ENCODE results near the gene GABRR2.
A peak's percentile ranks its signal among the peaks of the same experiment; 100 is the strongest.

The GABRR2 gene

DNA sequence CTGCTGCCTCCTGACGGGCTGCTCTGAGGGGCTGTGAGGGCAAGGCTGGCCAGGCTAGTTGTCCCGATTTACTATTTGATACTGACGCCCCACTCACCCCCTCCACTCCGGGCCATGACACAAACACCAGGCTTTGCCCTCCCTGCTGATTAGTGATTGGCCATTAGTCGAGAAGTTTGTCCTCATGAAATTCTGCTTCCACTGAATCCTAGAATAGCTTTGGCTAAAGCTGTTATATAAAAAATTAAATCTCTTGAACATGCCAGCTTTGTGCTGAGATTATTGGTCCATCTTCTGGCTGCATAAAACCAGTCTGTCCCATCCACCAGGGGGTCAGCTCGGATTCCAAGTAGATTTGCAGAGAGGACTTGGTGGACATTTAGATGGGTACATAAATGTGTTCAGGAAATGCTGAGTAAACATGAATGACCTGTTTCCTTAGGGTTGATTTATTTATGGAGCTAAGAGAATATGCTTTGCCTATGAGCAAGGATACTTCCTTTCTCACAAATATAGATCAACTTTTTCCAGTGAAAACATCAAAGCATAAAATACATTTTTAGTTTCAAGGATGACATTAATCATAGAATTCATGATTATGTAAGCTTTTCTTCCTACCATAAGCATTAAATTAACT lies at the start of gene GABRR2:
TSS of gene GABRR2 (minus strand) at position 51 of the 637 bp plus-strand sequence. CDS start 134 bp downstream, outside the sequence.
- no peak for DNase-seq

DNA sequence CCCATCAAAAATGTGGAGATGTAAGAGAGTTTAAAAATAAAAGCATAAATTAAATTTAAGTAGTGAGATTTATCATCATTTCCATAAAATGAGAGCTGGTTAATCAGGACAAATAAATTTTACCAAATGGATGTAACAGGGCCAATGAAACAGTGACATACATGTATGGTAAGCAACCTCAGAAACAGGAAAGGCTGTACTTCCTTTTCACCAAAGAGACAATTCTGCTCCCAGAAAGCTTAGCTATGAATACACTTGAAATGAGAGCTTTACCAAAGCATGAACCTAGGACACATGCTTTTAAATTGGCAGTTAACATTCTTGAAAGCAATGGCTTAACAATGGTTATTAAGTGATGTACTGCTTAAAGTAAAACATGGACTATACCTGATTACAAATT lies 49.5 kb upstream of the GABRR2 start:
- no peak for DNase-seq

DNA sequence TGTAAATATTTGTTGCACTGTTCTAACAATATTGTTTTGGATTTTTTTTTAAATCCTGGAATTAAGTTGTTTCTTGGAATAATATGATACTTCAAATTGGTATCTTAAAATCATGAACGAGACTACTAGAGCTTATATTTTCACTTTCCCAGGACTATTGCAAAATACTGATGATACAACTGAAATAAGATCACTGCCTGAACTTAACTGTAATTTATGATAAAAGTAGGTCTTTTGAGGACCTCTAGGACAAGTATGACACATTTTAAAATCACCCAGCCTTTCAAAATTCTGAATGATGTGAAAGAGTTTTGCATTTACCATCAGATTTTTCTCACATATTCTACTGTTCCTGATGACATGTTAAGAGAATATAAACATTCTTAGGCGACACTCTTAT lies 46.1 kb upstream of the GABRR2 start:
- no peak for DNase-seq

DNA sequence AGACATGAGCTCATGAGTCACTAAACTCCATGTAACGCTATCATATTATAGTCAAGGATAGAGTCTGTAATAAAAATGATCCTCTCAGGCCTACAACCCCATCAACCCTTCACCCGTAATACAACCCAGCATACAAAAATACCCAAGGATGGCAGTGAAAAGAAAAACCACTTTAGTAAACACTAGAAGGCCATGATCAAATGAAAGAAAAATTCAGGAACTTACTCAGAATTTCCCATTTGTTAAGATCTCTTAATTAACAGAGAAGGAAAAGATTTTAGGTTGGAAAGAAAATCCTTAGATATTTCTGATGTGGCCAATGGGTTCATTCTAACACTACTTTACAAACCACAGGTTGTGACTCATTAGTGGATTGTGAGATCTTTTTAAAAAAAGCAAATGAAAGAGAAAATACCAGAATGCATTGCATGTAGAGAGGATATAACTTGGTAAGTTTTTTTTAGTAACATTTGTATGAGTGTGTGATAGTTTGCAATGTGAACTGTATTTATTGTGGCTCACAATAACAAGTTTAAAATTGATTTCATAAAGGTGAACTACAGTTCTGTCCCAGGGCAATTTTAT lies 45.4 kb upstream of the GABRR2 start:
- DNase-seq = no peak

DNA sequence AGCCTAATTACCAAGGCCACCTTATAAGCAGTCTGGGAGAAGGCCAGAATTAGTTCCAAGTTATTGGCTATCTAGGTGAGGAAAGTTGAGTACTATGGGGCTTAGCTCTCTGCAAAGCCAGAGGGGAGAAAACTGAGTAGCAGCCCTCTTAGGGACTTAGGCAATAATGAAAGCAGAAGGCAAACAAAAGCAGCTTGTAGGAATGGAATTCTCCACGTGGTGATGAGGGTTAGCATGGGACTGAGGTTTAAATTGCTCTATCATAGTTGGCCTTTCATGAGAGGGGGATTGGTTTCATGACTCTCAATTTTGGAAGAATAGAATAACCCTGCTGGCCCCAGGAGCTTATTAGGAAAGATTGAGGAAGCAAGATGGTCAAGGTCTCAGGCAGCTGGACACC lies 44.5 kb upstream of the GABRR2 start:
- no peak for DNase-seq

DNA sequence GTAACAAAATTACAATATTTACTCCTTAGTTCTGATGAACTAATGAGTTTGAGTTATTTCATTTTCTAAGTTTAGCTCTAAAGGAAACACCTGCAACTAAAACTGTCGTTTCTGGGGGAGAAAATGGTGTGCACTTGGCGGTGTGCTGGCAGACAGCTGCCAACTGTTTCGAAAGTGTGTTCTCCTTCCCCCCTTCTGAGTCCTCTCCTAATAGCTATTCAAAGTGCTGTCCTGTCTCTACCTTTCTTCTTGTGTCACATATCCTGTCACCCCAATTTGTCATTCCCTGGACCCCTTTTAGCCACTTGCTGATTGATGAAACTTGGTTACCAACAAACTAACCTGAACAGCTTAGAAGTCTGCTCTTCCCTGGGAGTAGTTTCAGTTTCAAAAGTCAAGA lies 42.3 kb upstream of the GABRR2 start:
- no peak for DNase-seq

DNA sequence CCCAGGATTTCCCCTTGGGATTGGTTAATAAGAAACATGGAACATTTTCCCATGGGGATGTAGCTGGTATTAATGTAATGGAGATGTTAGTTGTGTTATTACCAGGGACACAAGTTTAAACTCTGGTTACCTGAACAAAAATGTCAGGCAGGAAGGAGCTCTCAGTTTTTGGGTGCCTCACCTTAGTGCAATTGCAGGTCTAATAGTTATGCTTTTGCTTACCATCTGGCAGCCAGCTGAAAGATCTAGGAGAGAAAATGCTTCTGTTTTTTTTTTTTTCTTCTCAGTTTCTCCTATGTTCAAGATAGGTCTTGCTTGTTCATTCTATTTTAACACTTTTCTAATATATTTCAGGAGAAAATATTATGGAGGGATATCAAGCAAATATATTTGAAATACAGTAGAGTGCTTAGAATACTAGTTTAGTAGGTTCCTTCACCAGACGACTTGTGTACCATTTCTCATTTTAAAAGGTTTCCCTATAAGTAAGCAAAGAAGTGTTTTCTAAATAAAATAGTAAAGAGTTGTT lies 41.6 kb upstream of the GABRR2 start:
- no peak for DNase-seq

DNA sequence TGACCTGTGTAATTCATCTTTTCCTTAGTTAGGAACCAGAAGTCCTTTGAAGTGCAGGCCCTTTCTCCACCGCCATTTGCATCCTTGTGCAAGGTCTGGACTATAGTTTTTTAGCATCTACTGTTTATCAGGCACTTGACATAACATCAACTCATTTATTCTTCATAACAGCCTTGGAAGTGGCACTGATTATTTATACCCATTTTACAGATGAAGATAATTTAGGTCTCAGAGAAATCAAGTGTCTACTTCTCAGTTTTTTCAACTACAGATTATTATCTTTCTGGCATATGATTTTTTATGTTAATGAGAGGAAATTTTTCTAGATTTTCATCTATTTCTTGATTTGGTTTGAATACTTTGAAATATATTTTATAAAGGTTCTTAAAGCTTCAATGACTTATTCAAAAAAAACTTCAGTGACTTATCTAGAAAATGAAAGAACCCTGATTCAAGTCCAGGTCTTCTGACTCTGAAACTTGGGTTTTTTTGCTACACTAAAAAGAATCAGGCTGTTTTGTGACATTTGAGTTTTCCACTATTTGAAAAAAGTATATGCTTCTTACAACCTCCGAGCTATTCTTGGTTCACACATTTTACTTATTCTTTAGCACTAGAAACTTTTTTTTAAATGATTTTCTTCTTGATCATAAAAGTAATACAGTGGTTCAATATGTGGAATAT lies 40.6 kb upstream of the GABRR2 start:
- no peak for DNase-seq

DNA sequence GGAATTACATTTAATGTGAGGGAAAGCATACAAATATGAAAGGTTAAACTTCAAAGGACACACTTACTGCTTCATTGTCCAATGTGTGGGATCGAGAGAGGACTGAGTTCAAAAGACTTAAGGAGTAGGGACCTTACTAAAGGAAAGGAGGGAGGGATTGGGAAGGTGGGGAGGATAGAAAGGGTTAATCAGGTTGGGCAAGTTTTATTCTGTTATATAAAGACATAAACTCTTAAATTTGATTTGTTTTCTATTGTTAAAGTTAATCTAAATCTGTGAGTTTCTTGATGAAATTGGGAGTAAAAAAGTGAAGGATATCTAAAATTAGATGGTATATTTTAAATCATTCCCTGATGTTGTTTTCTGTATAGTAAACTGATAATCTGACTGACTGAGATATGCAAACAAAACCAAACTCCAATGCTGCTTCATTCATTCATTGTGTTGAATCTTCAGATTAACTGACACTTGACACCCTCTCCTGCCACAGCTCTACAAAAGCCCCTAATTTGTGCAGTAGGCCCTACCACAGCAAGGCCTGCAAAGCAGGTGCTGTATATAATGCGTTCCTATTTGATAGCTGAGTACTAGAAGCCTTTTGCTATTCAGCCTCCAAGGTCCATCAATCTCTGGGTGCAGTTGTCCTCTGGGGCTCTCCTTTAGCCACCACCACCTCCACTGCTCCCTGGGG lies 38.7 kb upstream of the GABRR2 start:
- peak; percentile 49 for DNase-seq

DNA sequence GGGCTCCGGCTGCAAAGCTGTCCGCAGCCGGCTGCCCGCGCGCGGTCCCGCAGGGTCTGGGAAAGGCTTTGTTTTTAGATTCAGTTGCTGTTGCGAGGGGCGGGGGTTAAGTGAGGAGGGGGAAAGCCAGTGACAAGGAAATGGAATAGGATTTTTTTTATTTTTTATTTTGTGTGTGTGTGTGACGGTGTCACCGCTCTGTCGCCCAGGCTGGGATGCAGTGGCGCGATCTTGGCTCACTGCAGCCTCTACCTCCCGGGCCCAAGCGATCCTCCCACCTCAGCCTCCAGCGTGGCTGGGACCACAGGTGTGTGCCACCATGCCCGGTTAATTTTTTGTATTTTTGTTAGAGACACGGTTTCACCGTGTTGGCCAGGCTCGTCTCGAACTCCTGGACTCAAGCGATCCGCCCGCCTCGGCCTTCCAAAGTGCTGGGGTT lies 38.0 kb upstream of the GABRR2 start:
- DNase-seq = no peak

DNA sequence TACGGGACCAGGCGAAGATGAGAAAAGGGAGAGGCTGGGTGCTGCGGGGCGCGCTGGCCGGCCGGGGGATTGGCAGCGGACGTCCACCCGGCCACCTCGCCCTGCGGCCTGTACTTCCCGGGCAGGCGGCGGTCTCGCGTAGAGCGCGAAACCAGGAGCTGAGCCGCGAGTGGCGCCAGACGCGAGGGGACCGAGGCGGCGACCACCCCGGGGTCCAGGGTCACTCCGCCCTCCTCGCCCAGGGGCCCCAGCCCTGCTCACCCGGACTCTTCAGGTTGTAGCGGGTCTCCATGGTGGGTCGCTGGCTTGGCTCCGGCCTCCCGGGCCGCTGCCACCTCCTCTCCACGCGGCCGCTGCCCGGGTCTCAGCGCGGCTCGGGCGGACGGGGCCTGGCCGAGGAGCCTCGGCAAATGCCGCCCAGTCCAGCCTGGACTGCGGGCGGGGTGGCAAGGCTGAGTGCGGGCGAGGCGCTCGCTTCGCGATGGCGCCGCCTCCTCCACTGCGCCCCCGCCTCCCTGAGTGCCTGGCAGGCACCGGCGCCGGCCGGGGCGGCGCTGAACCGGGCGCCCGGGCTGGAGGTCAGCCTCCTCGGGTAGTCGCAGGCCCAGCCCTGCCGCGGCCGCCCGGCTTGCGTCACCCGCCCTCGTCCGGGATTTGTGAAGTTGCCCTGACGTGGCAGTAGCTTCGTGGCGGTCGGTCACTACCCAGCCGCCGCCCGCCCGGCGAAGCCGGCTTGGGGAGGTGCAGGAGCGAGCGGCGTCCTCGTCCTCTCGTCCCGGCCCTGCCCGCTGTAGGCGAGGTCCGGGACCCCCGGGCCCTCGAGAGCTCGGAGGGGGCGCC lies 37.4 kb upstream of the GABRR2 start, which contains the start of gene UBE2J1:
TSS of gene UBE2J1 (minus strand) at position 445 of the 840 bp plus-strand sequence. CDS start at position 292, 153 bp downstream.
- no peak for DNase-seq

DNA sequence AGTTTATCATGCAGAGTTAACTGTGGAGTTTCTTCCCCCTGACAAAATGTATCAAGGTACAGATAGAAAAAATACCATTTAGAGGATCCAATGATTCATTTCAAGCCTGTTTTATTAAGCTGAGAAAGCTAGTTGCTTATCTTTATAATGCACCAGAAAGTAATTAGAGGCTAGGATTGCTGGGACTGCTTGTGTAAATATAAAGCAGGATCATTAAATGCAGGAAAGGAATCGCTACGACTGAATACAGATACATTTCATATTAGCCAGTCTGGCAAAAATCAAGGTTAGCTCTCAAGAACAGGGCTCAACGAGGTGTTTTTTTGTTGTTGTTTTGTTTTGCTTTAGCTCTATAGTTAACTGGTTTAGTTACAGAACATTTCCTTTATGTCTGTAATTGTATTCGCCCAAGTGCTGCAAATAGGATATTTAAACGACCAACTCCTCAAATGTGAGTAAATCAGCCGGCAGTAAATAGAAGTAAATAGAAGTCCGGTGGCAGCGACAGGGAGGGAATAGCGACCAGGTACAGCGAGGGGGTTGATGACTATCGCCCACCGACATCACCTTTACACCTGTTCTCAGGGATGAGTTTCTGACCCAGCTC lies 36.7 kb upstream of the GABRR2 start:
- no peak for DNase-seq

DNA sequence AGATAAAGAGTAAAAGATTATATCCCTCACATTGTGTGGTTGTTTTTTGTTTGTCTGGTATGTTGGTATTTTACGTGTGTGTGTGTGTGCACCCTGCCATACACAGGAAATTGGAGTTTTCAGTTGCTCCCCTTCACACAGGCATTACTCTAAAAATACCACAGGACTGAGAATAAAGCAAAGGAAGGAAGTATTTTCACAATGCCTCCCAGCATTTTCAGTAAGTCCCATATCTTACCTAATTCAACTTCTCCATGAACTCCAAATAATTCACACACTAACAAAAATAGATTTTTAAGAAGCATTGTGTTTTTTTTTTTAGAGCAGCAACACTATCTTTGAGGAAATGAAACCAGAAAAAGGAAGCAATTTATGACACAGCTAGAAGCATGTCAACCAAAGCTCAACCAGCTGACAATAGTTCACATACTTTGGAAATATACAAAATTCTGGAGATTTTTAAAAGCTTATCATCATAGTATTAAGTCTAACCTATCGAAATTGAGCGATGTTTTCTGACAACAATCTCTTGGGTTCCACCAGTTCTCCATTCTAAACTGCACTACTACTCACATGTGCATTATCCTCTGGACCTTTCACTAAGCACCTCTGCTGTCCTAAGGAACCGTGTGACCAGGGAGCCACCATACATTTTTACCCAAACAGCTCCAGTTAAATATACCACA lies 35.3 kb upstream of the GABRR2 start:
- no peak for DNase-seq

DNA sequence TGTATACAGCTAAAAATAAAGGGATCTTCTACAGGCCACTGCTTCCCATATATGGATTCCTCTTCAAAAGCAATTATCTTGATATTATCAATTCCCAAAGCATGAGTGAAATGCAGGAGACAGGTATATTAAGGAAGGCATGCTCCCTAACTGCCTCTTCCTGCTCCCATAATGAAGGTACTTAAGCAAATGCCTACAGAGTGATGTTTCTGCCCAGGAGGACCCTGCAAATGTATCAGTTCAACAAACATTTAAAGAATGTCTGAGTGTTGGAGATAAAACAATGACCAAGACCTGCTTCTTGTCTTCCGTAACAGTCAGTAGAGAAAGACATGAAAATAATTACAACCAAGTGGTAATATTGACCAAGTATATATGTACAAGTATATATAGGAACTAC lies 33.3 kb upstream of the GABRR2 start:
- no peak for DNase-seq

DNA sequence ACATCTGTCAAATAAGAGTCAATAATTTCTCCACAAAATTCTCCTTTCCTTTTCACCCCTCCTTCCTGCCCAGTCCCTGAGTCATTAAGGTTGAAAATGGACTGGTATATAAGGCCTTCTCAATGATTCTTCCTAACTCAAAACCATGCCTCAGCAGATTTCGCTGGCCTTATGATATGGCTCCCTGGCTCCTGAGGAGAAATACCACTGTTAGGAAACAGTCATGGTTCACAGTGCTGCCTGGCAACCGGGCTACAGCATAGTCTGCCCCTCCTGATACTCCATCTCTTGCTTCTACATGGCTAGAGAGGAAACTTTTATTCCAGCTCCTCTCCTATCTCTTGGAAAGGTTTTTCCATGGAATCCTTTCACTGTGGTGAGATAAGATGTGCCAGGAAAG lies 32.7 kb upstream of the GABRR2 start:
- no peak for DNase-seq

DNA sequence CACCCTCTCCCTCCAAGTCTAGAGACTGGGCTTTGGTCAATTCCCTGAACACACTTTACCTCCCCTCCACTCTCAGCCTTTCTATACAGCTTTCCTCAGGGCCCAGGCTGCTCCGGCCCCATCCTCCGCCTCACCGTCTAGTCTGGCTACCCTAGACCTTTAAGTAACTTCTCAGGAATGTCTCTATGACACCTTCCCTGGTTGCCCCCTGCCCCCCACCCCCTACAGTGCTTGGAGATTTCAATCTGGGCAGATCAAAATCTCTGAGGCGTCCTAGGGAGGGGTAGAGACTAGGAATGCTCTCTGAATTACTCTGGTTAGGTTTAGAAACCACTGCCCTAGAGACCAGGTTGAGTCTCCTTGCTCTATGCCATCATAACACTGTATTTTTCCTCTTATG lies 31.3 kb upstream of the GABRR2 start:
- no peak for DNase-seq

DNA sequence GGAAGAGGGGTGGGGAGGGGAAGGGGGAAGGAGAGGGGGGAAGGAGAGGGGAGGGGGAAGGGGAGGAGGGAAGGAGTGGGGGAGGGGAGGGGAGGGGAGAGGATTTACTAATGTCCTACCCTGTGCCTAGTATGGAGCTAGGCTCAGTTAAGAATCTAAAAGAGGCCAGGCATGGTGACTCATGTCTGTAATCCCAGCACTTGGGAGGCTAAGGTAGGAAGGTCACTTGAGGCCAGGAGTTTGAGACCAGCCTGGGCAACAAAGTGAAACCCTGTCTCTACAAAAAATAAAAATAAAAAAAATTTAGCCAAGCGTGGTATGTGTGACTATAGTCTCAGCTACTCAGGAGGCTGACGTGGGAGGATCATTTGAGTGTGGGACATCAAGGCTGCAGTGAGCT lies 24.5 kb upstream of the GABRR2 start:
- no peak for DNase-seq

DNA sequence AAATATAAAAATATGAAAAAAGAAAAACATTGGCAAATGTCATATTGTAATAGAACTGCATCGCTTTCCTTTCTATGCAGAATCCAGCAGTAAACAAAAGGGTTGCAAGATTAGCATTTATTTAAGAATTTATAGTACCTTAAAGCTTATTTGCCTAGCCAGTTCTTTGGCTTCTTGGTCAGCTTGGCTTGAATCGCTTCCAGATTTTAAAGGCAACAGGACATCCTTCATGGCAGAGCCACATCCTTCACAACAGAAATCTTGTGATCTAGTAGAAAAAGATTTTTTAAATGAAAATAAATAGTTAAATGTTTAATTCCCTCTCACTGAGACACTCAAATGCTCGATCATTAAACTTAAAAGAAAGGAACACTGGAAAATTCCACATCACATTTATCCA lies 20.1 kb upstream of the GABRR2 start:
- no peak for DNase-seq

DNA sequence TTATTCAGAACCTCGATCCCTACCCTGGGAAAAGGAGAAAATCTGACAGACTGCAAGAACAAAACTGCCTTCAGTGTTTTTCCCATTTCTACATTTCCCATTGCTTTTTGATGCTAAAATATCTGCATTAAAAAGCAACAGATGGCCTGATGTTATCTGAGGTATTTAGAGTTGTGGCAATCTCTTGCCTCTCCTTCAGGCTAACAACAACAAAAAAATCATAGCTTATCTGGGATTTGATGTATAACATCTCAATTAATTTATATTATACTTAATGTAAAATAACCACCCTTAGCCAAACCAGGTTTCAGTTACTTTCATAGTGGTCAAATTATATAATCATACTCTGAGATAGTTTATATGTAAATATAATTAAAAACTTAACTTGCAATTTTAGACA lies 15.8 kb upstream of the GABRR2 start:
- no peak for DNase-seq

DNA sequence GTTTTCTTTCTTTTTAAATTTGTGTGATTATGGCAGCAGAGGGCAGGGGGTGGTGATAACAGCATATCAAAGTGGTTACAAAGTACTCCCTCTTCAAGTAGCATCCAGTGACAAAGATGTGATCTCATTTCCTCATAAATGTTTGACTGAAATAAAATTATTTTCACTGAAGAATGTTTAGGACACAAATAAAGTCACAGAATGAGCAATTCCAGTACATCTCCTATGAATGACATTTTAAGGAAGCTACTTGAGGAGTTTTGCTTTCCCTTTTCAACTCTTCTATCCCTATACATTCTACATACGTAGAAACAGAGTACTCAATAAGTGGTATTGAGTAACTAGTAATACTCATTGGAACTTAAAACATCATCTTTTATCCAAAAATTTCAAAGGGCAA lies 13.9 kb upstream of the GABRR2 start:
- DNase-seq = no peak

DNA sequence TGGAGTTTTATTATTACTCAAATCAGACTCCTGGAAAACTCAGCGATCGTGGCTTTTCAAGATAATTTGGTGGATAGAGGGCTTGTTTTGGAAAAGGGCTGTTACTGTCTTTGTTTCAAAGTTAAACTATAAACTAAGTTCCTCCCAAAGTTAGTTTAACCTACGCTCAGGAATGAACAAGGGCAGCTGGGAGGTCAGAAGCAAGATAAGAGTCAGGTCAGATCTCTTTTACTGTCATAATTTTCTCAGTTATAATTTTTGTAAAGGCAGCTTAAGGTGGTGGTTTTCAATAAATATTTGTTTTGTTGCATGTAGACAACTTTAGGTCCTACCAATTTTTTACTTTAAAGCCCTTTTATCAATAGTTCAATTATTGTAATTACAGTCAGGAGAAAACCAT lies 9.2 kb upstream of the GABRR2 start:
- no peak for DNase-seq
